ENCODE results near the gene CREB5.

The CREB5 gene

DNA sequence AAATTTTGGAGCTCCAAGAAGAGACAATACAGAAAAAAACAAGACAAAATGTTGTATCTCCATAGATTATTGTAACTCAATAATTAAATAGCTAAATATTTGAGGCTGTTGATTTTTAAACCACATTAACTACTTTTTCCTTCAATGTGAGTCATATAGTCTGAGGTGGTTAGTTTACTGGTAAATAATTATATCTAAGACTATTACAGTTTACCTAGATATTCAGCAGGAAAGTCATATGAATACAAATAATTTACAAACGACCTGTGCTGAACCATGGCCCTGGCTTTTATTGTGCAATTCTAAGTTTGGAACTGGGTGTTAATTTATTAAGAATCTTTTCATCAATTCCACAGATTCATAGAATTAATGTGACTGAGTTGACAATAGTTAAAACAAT, 22.2 kb downstream of the CREB5 start:
- no peak for DNase-seq

DNA sequence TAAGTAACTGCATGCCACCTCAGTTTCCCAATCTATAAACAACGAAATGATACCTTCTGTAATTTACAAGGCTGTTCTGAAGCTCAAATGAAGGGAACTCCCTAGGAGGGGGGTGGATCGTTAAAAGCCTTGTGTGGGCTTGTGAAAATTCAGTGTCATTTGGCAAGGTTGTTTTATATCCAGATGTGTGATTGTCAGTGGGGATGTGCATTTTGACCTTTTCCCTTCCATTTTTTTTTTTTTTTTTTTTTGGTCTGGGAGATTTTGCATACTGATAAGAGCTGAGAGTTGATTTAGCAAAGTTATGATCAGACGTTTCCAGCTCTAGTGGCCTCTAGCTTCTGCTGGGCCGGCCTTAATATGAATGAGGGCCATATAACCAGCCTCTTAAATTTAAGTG, 22.8 kb downstream of the CREB5 start:
- DNase-seq = no peak

DNA sequence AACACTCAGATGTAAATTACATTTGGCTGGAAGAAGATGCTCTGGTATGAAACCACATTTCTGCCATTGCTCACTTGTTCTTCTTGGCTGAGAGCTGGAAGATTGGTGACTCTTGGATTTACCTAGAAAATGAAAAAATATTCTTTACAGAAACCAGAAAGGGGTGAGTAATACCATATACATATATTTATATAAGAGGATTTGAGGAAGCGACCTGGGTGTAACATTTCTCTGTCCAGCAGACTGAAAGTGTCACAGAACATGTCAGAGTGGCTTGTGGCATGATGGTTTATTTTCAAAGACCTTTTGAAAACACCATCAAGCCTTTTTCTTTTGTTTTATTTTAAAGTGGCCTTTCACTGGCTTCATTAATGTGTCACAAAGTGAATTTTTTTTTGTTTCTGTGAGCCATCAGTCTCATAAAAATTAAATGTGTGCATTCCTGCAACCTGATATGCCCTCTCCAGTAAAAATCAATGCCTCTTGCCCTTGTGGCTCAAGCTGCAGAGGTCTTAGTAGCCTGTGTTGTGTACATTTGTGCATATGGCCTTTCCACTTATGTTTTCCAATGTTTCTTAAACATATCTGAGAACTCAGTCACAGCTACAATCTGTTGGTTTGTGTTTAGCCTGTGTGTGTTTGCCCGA, 23.5 kb downstream of the CREB5 start:
- no peak for DNase-seq

DNA sequence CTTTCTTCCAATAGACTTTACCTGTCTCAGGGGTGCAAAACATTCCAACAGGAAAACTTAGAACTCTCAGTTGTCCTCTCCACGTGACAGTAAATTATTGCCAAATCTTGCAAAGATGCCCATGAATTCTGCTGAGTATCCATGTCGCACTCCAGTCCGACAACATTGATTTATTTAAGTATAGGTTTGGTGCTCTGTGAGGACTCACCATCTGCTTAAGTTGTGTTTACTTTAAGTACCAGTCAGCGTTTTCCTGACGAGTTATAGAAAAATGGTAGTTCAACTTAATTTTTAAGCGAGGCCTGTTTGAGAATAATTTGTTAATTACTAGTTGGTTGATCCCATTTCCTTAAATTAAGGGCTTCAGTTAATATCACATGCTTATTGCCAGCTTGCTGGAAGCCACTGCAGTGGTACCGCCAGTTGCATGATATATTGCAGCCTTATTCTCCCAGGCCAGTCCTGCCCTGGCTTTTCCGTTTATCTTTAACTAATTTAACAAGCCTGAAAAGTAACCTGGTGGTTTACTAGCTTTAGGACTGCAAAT, 27.8 kb downstream of the CREB5 start:
- DNase-seq = no peak

DNA sequence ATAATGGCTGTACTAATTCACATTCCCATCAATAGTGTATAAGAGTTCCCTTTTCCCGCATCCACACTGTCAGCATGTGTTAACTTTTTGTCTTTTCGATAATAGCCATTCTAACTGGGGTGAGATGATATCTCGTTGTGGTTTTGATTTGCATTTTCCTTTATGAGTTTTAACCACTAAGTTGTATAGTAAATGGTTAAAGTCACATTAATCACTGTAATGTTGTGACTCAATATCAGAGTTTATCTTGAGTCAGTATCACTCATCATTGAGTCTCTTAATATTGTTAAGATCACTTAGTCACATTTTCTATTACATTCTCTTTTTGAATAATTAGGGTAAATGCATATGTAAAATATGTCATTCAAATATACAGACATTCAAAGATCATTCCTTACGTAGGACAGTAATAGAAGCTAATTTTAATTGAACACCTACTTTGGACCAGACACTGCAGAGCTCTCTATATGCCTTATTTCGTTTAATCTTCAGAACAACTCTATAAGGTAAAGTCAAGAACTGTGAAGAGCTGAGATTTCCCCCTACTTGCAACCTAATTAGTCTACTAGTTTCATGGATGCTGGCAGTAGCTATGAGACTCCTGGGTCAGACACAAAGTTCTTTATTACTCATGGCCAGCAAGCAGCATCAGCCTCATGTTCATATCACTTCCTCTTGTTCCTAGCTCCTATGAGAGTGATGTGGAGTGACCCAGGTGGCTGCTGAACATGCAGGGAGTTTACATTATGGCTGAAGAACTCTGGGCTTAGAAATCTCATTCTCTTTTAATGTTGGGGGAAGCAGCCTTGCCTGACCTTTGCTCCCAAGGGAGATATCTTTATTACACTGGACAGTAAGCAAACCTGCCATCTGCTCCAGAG, 30.5 kb downstream of the CREB5 start:
- DNase-seq = no peak

DNA sequence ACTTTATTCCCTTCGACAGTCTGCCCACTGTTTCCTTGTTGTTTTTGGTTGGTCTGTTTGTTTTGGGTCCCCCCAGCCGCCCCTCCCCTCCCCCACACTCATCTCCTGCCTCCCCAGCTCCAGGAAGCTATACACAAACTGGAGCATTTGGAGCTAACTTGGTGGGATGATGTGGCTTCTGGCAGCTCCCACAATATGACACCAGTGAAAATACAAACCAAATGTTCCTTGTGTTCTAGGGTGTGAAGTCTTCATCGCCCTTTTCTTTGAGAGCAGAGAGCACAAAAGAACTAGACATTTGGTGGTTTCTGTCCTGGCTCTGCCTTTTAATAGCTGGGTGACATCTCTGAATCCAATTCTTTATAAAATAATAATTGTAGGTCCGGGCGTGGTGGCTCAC, 33.8 kb downstream of the CREB5 start:
- DNase-seq = no peak

DNA sequence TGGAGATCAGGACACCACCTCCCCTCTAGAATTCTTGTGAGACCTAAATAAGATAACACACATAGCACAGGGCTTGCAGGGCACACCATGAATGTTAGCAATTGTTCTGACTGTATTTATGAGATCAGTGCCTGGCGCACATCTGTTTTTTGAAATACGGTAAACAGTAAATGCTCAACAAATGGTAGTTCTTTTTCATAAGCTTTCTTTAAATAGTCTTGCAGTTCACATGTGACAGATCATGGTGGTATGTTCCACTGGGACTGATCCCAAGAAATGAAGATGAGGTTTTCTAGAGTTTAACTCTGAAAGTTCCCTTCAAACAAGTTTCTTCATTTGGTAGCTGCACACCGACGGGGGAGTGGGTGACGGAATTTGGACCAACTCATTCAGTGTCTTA, 34.8 kb downstream of the CREB5 start:
- DNase-seq = no peak

DNA sequence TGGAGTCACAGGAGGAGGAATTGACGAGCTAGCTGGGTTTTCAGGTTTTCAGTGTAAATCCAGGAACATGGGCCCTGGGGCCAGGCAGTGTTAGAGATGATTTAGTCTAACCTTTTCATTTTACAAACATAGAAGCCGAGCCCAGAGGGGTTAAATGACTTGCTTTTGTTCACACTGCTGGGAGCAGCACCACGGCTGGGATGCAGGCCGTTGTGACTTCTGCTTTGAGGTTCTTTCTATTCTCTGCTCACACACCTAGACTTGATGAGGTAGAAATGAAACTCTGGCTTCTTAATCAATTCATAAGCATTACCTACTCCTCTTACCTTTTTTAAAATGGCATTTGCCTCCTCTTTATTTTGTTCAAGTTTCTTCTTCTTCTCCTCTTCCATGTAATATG, 36.4 kb downstream of the CREB5 start:
- no peak for DNase-seq

DNA sequence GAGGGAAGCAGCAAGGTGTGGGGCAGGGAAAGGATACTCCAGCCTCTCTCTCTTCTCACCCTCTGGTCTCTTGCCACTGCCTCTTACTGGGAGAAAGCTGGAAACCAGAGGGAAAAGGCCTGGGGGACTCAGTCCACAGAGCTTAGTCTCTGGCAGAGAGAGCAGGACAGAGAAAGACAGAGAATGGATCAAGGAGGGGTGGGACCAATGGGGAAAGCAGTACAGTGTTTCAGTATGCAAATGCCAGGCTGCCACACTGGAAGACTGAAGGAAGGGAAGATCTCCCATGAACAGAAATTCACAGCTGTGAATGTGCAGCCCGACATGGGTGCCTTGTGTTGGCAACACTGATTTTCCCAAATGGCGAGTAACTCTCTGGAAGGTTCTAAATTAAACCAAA, 40.4 kb downstream of the CREB5 start:
- DNase-seq = no peak

DNA sequence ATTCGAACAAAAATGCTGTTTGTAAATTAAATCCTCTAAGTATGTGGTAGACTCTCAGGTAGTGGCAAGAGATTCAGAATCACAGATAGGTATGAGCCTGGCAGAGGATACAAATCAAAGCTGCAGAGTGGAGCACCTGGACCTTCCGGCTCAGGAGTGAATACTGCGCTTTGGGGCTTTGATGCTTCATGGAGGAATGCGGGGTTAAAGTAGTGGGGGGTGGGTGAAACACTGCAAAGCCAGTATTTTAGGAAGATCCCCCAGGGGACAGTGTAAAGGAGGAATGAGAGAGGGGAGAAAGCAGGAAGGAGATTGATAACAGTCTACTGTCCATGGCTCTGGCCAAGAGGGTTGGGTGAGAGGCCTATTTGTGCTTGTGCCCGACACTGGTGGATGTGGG, 43.2 kb downstream of the CREB5 start:
- DNase-seq = no peak

DNA sequence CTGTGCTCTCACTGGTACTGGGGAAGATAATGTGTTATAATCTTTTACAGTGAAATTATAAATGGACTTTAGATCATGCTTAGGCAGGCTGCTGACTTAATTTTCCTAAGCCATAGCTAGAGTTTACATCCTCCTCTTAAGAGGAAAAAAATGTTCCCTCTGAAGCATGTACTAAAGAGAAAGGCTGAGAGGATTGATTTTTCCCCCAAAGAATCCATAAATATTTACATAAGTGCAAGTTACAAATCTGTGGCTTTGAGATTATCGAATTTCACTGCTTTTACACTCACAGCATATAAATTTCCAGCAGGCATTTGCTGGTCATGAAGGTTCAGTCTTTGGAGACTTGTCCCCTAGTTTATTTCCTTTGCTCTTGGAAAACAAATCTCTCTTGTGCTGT, 43.7 kb downstream of the CREB5 start:
- DNase-seq = no peak

DNA sequence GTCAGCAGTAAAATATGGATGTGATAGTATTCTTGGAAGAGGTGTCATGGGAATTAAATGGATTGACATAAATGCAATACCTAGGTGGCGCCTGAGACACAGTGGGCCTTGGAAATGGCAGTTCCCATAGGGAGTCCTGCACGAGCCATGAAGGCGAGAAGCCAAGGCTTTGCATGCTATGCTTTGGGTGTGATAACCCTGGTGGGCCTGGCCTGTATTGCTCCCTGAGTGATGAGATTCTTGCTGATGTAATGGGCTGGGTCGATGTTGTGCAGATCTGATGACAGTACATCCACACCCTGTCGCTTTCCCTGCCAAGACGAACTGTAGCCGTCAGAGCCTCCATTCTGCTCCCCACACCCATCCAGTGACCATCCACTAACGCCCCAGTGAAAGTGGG, 46.4 kb downstream of the CREB5 start:
- DNase-seq = no peak

DNA sequence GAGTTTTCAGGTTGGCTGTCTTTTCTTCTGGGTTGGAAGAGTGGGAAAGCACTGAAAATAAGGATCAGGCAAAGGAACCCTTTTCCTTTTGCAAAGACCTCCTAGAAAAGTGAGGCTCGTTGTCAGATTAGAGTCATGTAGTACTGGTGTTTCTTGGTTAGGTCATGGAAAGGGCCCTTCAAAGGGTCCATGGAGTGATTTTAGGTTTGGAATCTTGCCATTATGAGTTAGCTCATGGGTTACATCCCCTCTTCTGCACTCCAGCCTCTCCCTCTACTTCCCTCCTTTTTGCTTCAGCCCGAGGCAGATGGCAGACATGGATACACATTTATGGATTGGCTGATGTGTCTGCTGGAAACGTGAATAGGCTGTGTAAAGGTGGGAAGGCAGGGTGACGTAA, 47.0 kb downstream of the CREB5 start:
- DNase-seq = no peak

DNA sequence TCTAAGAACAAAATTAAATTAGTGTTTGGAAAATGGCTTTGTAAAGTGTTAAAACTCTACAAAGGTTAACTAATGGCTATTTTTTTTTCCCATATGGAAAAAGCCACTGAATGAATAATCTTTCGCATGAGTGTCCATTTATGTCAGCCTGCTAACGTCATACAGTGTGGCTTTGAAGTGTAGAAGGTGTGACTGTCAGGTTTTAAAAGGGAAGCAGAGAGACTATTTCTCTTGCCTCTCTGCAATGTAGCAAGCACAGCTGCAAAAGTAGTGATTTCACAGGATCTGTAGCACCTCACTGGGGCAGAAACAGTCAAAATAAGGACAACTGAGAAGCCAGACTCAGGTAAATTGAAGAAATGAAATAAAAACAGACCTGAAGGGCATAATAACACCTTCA, 53.4 kb downstream of the CREB5 start:
- no peak for DNase-seq

DNA sequence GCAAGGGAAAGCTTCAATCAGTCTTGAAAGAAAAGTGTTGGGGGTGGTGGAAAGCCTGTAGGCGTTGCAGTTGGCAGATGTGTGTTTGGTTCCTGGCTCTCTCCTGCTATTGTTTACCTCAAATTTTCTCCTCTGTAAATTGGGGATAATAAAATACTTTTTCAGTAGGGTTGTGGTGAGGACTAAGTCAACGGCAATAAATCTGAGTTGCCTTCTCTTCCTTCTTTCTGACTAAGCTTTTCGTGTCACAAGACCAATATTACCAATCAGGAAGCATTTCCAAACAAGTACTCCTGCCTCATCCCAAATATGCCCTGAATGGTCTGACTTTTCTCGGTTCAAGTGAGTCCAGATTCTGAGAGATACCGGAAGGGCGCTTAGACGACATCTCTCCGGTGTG, 54.0 kb downstream of the CREB5 start:
- DNase-seq = no peak

DNA sequence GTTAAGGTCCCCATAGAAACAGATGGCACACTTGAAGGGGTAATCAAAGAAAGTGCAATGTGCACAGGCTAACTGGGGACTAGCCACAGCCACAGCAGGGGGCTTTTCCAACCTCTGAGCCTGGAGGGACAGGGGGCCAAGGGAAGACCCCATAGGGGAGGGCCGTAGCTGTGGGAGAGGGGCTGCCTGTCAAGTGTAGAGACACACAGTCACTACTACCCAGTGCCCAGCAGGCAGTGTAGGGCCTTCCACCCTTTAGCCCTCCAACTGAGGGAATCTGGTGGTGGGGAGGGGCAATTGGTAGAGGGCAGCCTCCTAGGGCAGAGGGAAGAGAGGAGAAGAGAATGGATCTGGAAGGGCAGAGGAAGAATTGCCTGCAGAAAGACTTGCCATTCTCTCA, 54.6 kb downstream of the CREB5 start:
- DNase-seq = no peak

DNA sequence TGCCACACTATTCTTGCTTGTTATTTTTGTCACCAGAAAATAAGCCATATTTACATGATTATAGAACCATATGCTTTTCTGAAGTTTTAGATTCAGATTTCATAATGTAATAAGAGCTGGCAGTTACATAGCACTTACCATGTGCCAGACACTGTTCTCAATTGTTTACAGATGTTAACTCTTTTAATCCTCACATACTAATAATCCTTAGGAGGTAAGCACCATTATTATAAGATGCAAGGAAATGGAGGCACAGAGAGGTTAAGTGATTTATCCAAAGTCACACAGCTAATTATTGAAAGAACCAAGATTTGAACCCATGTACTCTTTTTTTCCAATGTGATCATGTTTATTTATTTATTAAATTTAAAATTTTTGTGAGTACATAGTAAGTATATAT, 57.2 kb downstream of the CREB5 start:
- no peak for DNase-seq

DNA sequence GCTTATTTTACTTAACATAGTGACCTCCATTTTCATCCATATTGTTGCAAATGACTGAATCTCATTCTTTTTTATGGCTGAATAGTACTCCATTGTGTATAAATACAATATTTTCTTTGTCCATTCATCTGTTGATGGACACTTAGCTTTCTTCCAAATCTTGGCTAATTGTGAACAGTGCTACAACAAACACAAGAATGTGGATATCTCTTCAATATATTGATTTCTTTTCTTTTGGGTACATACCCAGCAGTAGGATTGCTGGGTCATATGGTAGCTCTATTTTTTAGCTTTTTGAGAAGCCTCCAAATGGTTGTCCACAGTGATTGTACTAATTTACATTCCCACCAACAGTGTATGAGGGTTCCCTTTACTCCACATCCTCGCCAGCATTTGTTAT, 58.0 kb downstream of the CREB5 start:
- peak in 1 of 56 donors; percentile 14 for DNase-seq

DNA sequence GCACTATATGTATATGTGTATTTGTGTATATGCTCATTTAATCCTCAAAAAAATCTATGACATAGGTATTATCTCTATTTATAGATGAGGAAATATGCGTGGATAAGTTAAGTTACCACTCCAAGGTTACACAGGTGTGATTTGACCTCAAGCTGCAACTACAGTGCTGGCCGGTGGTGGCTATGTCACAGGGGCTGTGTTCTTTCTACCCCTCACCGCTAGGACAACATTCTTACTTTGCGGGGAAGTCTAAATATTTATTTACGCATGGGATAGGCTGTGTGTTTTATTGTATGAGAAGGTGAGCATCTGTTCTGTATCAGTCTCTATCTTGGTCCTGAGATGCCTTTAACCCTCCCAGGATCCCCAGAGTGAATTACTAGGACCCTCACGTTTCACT, 60.0 kb downstream of the CREB5 start:
- no peak for DNase-seq

DNA sequence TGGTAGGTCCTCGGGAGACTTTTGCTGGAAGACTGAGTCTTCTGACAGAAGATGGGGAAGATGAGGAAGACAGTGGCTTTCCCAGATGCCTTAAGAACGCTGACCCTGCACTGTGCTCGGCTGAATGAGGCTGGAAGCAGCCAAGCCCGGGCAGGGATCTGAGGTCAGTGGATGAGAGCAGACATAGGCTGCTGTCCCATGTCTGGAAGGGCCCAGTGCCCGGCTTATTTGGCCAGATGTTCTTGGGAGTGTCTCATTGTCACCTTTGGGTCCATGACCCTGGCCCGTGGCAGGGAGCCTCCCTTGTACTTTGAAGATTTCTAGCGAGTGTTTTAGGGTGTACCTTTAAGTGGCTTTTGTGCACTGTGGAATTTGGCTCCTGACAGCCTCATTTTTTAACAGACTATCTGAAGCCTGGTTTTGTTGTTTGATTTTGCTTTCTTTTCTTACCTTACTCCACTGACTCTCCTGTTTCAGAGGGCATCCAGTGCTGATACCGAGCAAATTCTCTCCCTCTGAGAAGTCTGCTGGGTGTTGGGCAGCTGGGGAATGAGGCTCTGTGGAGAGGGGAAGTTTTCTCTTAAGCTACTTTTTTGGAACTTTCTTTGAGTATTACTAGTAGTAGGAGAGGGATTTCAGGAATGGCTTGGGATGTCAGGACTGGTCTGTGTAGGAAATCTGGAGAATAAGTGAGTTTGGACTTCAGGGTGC, 61.4 kb downstream of the CREB5 start:
- peak in 21 of 56 donors; percentile 2 to 34 (median 16) for DNase-seq

DNA sequence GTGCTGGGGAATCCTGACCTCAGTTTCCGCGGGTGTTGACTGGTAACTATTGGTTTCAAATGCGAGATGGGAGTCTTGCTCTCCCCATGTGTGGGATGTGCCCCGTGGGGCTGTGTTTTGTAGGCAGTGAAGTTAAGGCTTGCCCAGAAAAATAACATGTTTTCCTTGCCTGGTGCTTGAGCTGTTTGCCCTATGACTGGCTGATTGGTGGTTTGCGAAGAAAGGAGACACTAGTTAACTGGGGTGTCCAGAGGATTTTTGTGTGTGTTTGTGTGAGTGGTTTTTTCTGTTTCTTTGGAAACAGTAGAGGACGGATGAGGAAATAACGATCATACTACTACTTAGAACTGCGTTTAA, 61.9 kb downstream of the CREB5 start:
- no peak for DNase-seq

DNA sequence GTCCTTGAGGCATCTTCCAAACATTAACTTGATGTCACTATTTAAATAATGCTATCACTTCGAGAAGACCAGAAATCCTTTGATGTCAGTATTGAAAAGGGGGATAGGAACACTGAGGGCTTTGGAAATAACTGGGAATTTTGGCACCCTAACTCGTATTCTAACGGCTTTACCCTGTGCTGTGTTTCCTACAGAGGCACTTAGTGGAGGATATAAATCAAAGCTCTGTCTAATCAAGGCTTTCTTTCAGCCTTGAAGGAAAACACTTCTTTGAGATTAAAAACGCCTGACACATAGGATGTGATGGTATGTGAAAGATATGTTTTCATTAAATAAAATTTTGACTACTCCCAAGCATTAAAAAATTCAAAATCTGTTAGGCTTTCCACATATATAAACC, 62.3 kb downstream of the CREB5 start:
- DNase-seq = no peak
